ENCODE results near the gene JKAMP.
"Not testable (repeated sequence)": the region's sequence is repeated elsewhere in the genome, so short reads cannot be mapped to it uniquely, and the experiment has no call there.

The JKAMP gene

GRCh38 chr14:59483819-59484638, at the start of gene JKAMP, which contains the start of gene L3HYPDH:
JKAMP (plus strand) TSS chr14:59484517; CDS start chr14:59484590, 73 bp downstream.
L3HYPDH (minus strand) TSS chr14:59484408; CDS start chr14:59484316, 92 bp downstream.
- in situ Hi-C loops (cut with HindIII; ENCODE audit: low pct_unique_long_range_greater_than_20kb, low sequenced_read_pairs): no loop called here
- peak; percentile 94 to 97 for DNase-seq (ENCODE audit: low read depth in 1 of 2, low spot score in 1 of 2)

GRCh38 chr14:59435101-59435500, 49.2 kb upstream of the JKAMP start:
- in situ Hi-C loops (cut with HindIII; ENCODE audit: low pct_unique_long_range_greater_than_20kb, low sequenced_read_pairs): no loop called here
- no peak for TF ChIP-seq JUND (IDR thresholded peaks at IDR 0.05; ENCODE audit: low read depth)
- DNase-seq (ENCODE audit: low read depth in 1 of 2, low spot score in 1 of 2): no peak

More at GRCh38 chr14:59483819-59484638, at the start of gene JKAMP, which contains the start of gene L3HYPDH:
- no peak for TF ChIP-seq JUND (IDR thresholded peaks at IDR 0.05; ENCODE audit: low read depth)

- TF ChIP-seq JUND (IDR thresholded peaks at IDR 0.05; ENCODE audit: low read depth): no peak
- no peak for DNase-seq (ENCODE audit: low read depth in 1 of 2, low spot score in 1 of 2)
- in situ Hi-C loops (cut with HindIII; ENCODE audit: low pct_unique_long_range_greater_than_20kb, low sequenced_read_pairs): no loop called here
These were observed 48.3 kb upstream of the JKAMP start for GRCh38 chr14:59435987-59436386.

- no peak for DNase-seq (ENCODE audit: low read depth in 1 of 2, low spot score in 1 of 2)
- no peak for TF ChIP-seq JUND (IDR thresholded peaks at IDR 0.05; ENCODE audit: low read depth)
- in situ Hi-C loops (cut with HindIII; ENCODE audit: low pct_unique_long_range_greater_than_20kb, low sequenced_read_pairs): no loop called here
These were observed 46.1 kb upstream of the JKAMP start for GRCh38 chr14:59438195-59438647.

- TF ChIP-seq JUND (IDR thresholded peaks at IDR 0.05; ENCODE audit: low read depth): no peak
- no peak for DNase-seq (ENCODE audit: low read depth in 1 of 2, low spot score in 1 of 2)
- in situ Hi-C loops (cut with HindIII; ENCODE audit: low pct_unique_long_range_greater_than_20kb, low sequenced_read_pairs): no loop called here
These were observed 44.9 kb upstream of the JKAMP start for GRCh38 chr14:59439256-59439965.

GRCh38 chr14:59448673-59449072, 35.6 kb upstream of the JKAMP start:
- in situ Hi-C loops (cut with HindIII; ENCODE audit: low pct_unique_long_range_greater_than_20kb, low sequenced_read_pairs); DNase-seq (ENCODE audit: low read depth in 1 of 2, low spot score in 1 of 2): not testable (repeated sequence)

GRCh38 chr14:59450716-59451115, 33.6 kb upstream of the JKAMP start:
- in situ Hi-C loops (cut with HindIII; ENCODE audit: low pct_unique_long_range_greater_than_20kb, low sequenced_read_pairs): no loop called here
- DNase-seq (ENCODE audit: low read depth in 1 of 2, low spot score in 1 of 2): peak in 1 of 2 experiments; percentile 30
- no peak for TF ChIP-seq JUND (IDR thresholded peaks at IDR 0.05; ENCODE audit: low read depth)

GRCh38 chr14:59451849-59452248, 32.5 kb upstream of the JKAMP start:
- no peak for DNase-seq (ENCODE audit: low read depth in 1 of 2, low spot score in 1 of 2)
- in situ Hi-C loops (cut with HindIII; ENCODE audit: low pct_unique_long_range_greater_than_20kb, low sequenced_read_pairs): no loop called here
- TF ChIP-seq JUND (IDR thresholded peaks at IDR 0.05; ENCODE audit: low read depth): no peak

- DNase-seq (ENCODE audit: low read depth in 1 of 2, low spot score in 1 of 2): no peak
These were observed 30.2 kb upstream of the JKAMP start for GRCh38 chr14:59454139-59454538.

GRCh38 chr14:59455411-59455810, 28.9 kb upstream of the JKAMP start:
- in situ Hi-C loops (cut with HindIII; ENCODE audit: low pct_unique_long_range_greater_than_20kb, low sequenced_read_pairs): no loop called here
- no peak for TF ChIP-seq JUND (IDR thresholded peaks at IDR 0.05; ENCODE audit: low read depth)

More at GRCh38 chr14:59454139-59454538, 30.2 kb upstream of the JKAMP start:
- in situ Hi-C loops (cut with HindIII; ENCODE audit: low pct_unique_long_range_greater_than_20kb, low sequenced_read_pairs): no loop called here
- no peak for TF ChIP-seq JUND (IDR thresholded peaks at IDR 0.05; ENCODE audit: low read depth)

GRCh38 chr14:59458486-59458885, 25.8 kb upstream of the JKAMP start:
- TF ChIP-seq JUND (IDR thresholded peaks at IDR 0.05; ENCODE audit: low read depth): no peak
- in situ Hi-C loops (cut with HindIII; ENCODE audit: low pct_unique_long_range_greater_than_20kb, low sequenced_read_pairs): no loop called here

More at GRCh38 chr14:59455411-59455810, 28.9 kb upstream of the JKAMP start:
- DNase-seq (ENCODE audit: low read depth in 1 of 2, low spot score in 1 of 2): no peak

GRCh38 chr14:59460378-59460777, 23.9 kb upstream of the JKAMP start:
- in situ Hi-C loops (cut with HindIII; ENCODE audit: low pct_unique_long_range_greater_than_20kb, low sequenced_read_pairs): no loop called here
- TF ChIP-seq JUND (IDR thresholded peaks at IDR 0.05; ENCODE audit: low read depth): no peak

More at GRCh38 chr14:59458486-59458885, 25.8 kb upstream of the JKAMP start:
- no peak for DNase-seq (ENCODE audit: low read depth in 1 of 2, low spot score in 1 of 2)

GRCh38 chr14:59461891-59462290, 22.4 kb upstream of the JKAMP start:
- in situ Hi-C loops (cut with HindIII; ENCODE audit: low pct_unique_long_range_greater_than_20kb, low sequenced_read_pairs): no loop called here
- no peak for TF ChIP-seq JUND (IDR thresholded peaks at IDR 0.05; ENCODE audit: low read depth)
- DNase-seq (ENCODE audit: low read depth in 1 of 2, low spot score in 1 of 2): no peak

More at GRCh38 chr14:59460378-59460777, 23.9 kb upstream of the JKAMP start:
- DNase-seq (ENCODE audit: low read depth in 1 of 2, low spot score in 1 of 2): no peak

Data from T47D (cell line).